Measurements from ENCODE around the gene PRKCB.

GRCh38 chr16:23889189-23889588 lies 53.4 kb downstream of the PRKCB start:
- TF ChIP-seq CTCF (IDR thresholded peaks at IDR 0.05) (no peak), POLR2AphosphoS5 (IDR thresholded peaks at IDR 0.05) (no peak), EP300 (IDR thresholded peaks at IDR 0.05) (no peak), POLR2A (IDR thresholded peaks at IDR 0.05) (no peak)

Measured in upper lobe of left lung (tissue), 4 donors.